ENCODE data around the gene TRIM43B.
"Not testable (repeated sequence)": the region's sequence is repeated elsewhere in the genome, so short reads cannot be mapped to it uniquely, and the experiment has no call there.

Gene TRIM43B

DNA sequence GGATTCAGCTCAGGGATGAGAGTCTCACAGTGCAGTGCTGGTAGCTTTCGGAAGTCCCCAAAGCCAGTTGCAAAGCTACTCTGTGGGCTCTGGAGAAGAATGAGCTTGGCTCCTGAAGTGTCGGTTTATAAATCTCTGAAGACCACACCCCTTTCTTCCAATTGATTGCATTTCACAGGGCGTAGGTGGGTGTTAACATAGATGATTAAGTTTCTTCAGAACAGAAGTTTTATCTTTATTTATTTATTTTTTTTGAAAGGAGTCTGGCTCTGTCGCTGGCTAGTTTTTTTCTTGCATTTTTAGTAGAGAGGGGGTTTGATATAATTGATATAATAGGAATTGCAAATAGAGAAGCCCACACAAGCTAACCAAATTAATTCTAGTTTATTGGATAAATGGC, at the start of gene TRIM43B:
TRIM43B (minus strand) TSS at position 101 of the 400 bp plus-strand sequence. CDS start 2,040 bp downstream, outside the sequence.
- not testable (repeated sequence) for DNase-seq (ENCODE audit: low spot score)

- DNase-seq (ENCODE audit: low spot score), result peak; percentile 7
Observed at GRCh38 chr2:95531254-95531771, 46.8 kb upstream of the TRIM43B start.

DNA sequence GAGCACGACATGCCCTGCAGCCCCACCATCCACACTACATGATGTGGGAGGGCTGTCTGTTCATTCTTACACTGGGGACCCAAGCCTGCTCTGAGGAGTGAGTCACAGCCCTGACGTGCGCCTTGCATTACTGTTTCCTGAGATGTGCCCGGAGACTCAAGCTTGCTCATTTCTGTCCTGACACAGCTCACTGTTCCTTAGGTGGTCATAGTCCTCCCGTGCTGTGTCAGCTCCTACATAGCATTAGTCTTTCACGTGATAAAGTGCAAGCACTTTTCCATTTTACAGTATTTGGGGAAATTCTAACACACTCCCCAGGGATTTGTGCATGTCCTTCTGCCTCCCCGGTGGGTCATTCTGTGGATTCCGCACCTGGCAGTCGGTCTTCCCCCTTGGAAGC, 46.2 kb upstream of the TRIM43B start:
- DNase-seq (ENCODE audit: low spot score), result no peak

GRCh38 chr2:95526360-95527341, 42.1 kb upstream of the TRIM43B start:
- peak; percentile 31 for DNase-seq (ENCODE audit: low spot score)

- peak; percentile 20 for DNase-seq (ENCODE audit: low spot score)
Observed at GRCh38 chr2:95525294-95526035, 40.9 kb upstream of the TRIM43B start.

GRCh38 chr2:95524195-95524594, 39.6 kb upstream of the TRIM43B start:
- no peak for DNase-seq (ENCODE audit: low spot score)

GRCh38 chr2:95514718-95515117, 30.2 kb upstream of the TRIM43B start:
- no peak for DNase-seq (ENCODE audit: low spot score)

GRCh38 chr2:95514226-95514625, 29.7 kb upstream of the TRIM43B start:
- DNase-seq (ENCODE audit: low spot score), result not testable (repeated sequence)

DNA sequence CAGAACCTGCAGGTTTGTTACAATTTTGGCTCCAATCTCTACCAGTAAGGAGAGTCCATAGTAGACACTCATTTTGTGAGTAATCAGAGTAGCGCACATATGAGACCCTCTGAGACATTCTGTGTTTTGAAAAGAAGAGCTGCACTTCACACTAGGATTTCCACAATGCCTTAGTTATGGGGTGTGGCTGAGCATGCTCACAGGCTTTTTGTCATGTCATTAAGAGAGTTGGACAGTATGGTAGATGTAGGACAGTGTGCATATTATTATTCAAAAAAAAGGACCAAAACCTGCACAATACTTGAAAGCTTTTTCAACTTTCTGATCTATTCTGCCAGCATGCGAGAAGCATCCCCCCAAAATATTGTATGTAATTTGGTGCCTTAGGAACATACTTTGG, 24.9 kb upstream of the TRIM43B start:
- DNase-seq (ENCODE audit: low spot score), result no peak

- DNase-seq (ENCODE audit: low spot score), result no peak
Observed at GRCh38 chr2:95505222-95505621, 20.7 kb upstream of the TRIM43B start.

DNA sequence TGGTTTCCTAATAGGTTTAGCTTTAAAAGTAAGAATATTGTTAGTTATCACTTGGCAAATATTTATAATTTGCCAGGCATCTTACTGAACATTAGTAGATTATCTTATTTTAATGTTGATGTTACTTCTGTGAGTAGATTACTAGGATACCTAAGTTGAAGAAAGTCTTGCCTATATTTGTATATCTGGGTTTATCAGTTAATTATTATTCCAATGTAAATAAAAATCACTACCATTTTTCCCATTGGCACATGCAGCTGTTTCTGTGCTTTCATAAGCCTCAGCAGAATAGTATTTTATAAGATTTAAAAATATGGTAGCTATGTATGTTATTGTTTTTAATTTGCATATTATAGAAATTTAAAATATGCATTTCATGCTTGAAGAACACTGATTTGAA, 16.3 kb upstream of the TRIM43B start:
- DNase-seq (ENCODE audit: low spot score), result no peak

DNA sequence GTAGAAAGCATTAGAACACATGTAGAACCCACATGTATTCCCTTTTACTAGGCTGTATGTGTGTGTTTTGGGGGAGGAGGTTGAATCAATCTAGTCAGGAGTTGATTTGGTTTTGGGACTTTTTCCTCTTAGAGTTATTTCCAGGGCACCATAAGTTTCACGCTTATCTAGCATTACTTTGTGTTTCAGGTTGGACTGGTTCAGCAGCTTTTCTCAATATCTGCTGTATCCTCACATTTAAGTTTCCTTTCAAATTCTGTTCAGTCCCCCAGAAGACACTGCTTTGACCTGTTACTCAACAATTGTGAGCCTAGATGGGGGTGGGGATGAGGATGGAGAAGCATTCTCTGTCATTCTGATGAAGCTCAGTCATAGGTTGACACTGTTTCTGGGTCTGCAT, 7.5 kb upstream of the TRIM43B start:
- DNase-seq (ENCODE audit: low spot score), result not testable (repeated sequence)

DNA sequence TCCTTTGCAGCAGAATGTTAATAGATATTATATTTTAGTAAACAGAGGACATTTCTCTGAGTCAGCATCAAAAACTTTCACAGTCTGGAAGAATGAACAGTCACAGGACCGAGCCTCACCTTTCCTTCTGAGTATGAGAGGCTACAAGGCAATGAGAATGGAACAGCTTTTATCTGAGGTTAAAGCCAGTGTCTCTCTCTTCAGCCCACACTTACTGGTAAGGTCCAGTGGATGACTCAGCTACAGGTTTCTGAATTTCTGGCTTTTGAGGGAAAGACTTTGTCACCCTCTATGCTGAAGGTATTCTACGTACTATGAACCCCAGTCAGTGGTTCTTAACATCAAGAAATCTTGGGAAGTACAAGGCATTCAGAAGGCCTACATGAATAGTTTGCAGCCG, 9.5 kb downstream of the TRIM43B start:
- DNase-seq (ENCODE audit: low spot score), result not testable (repeated sequence)

- DNase-seq (ENCODE audit: low spot score), result not testable (repeated sequence)
Observed at GRCh38 chr2:95467984-95468383, 16.6 kb downstream of the TRIM43B start.

DNA sequence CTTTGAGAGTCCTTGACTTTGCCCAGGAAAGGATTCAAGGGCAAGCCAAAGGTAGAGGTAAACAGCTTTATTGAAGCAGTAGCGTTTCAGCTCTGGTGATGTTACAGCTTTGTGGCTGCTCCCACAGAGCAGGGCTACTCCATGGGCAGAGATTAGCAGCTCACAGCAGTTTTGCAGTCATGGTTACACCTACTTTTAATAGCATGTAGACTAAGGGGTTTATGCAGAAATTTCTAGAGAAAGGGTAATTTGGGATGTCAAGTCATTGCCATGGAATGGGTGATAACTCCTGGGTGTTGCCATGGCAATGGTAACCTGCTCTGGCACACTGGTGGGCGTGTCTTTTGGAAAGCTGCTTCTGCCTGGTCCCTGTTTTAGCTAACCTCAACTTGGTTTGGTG, 18.0 kb downstream of the TRIM43B start:
- DNase-seq (ENCODE audit: low spot score), result not testable (repeated sequence)

GRCh38 chr2:95463292-95463691, 21.3 kb downstream of the TRIM43B start:
- not testable (repeated sequence) for DNase-seq (ENCODE audit: low spot score)

DNA sequence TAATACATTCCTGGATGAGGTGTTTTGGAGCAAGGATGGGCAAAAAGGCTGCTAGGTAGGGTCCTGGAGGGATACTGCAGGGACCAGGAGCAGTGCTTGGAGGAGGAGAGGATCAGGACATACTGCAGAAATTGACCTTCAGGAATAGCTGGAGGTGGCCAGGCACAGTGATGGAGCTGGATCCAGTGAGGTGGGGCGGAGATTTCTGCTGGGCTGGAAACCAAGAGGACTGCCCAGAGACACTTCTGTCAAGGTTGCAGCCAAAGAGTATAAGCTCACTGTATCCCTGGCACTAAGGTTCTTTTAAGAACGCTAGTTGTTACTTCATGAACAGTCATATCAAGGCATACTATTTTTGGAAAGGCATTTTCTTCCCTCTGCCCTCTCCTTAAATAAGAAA, 39.2 kb downstream of the TRIM43B start:
- not testable (repeated sequence) for DNase-seq (ENCODE audit: low spot score)

GRCh38 chr2:95442474-95443099, 42.0 kb downstream of the TRIM43B start:
- not testable (repeated sequence) for DNase-seq (ENCODE audit: low spot score)

GRCh38 chr2:95435872-95436209, 48.7 kb downstream of the TRIM43B start:
- DNase-seq (ENCODE audit: low spot score), result not testable (repeated sequence)

DNA sequence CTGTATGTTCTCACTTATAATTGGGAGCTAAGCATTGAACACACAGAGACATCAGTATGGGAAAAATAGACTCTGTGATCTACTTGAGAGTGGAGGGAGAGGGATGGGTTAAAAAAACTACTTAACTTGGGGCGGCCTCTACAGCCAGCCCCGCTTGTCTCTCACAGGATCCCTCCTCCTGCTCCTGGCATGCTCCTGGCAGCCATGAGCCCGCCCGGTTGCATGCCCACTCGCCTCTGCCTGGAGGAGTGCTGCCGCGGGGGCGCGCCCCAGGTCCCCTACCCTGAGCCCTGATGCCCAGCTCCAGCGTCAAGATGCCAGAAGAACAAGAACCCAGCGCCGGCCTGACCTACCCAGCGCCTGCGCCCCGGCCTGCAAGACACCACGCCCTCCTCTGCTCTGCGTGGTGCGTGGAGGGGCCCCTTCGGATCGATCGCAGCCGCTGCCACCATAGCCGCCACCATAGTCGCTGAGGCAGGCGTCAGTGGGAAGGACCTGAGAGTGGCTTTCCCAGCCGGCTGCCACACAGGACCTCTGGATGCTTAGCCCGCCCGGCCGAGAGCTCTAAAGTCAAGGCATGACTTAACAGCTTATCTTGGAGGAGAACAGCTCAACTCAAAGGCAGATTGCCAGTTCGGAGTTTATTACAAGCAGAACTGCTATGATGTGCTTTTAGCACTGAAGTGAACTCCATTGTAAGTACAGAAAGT, 49.2 kb downstream of the TRIM43B start:
- not testable (repeated sequence) for DNase-seq (ENCODE audit: low spot score)

GRCh38 chr2:95434507-95435076, 50.0 kb downstream of the TRIM43B start:
- DNase-seq (ENCODE audit: low spot score), result not testable (repeated sequence)

Data from iPS-NIHi11 (cell line).